WTC11 (cell line): ENCODE measurements around the gene GSDMA. TPM values are rescaled to one million over a fixed set of nuclear protein-coding genes. Genes with fewer than 3 reads are reported as not detected.

Experiments used
- ATAC-seq: fragments of 200-7000 bp; cut with Tn5 transposase; 2 replicates; pipeline ENCODE4 v1.10.0; 2021; ENCODE audit warnings: mild to moderate bottlenecking, moderate library complexity
- CTCF ChIA-PET: fragments of 300-600 bp; sonication (Branson Sonifier 250); formaldehyde crosslinking; loops from one replicate; lab custom pipeline; 2021; ENCODE audit warnings: antibody characterized with exemption; lab: Charles Lee
- POLR2A ChIA-PET: fragments of 350-600 bp; sonication (Branson Sonifier 250); formaldehyde crosslinking; loops from one replicate; lab custom pipeline; 2021; ENCODE audit warnings: antibody characterized with exemption; lab: Charles Lee
- DNase-seq: peaks from one replicate; pipeline ENCODE4 v3.0.0; 2021; ENCODE audit warnings: low spot score
- H3K27ac Mint-ChIP-seq: 2 replicates; pipeline ENCODE4 v1.8.0; 2021; ENCODE audit warnings: mixed read lengths
- H3K27me3 Mint-ChIP-seq: 2 replicates; pipeline ENCODE4 v1.8.0; 2021; ENCODE audit warnings: low read depth, mild to moderate bottlenecking, moderate library complexity, mixed read lengths
- H3K36me3 Mint-ChIP-seq: 2 replicates; pipeline ENCODE4 v1.8.0; 2021; ENCODE audit warnings: mixed read lengths
- H3K4me1 Mint-ChIP-seq: 2 replicates; pipeline ENCODE4 v1.8.0; 2022; ENCODE audit warnings: mixed read lengths
- H3K4me3 Mint-ChIP-seq: 2 replicates; pipeline ENCODE4 v1.8.0; 2021; ENCODE audit warnings: mild to moderate bottlenecking, moderate library complexity, mixed read lengths
- H3K9me3 Mint-ChIP-seq: 2 replicates; pipeline ENCODE4 v1.8.0; 2021; ENCODE audit warnings: mixed read lengths
- CBFB ChIP-seq: sonication (generic); formaldehyde crosslinking; IDR thresholded peaks from 2 replicates; pipeline ENCODE4 v1.8.1; 2022; ENCODE audit warnings: mild to moderate bottlenecking, low read depth, missing genetic modification reagents
- ETV6 ChIP-seq: sonication (generic); formaldehyde crosslinking; IDR thresholded peaks from 2 replicates; pipeline ENCODE4 v1.8.1; 2022; ENCODE audit warnings: mild to moderate bottlenecking, missing genetic modification reagents
- FOXP1 ChIP-seq: sonication (generic); formaldehyde crosslinking; IDR thresholded peaks from 2 replicates; pipeline ENCODE4 v1.8.0; 2022; ENCODE audit warnings: missing genetic modification reagents, mild to moderate bottlenecking, moderate library complexity, borderline replicate concordance
- GABPB1 ChIP-seq: sonication (generic); formaldehyde crosslinking; IDR thresholded peaks from 2 replicates; pipeline ENCODE4 v1.8.1; 2023; ENCODE audit warnings: mild to moderate bottlenecking, missing genetic modification reagents
- GRHL2 ChIP-seq: fragments of 250-450 bp; sonication (Bioruptor Pico); IDR thresholded peaks from 2 replicates; pipeline ENCODE4 v1.8.0; 2022; ENCODE audit warnings: mild to moderate bottlenecking, moderate library complexity; ENCODE audit not compliant: insufficient replicate concordance, severe bottlenecking
- JAZF1 ChIP-seq: fragments of 250-450 bp; sonication (Bioruptor Pico); IDR thresholded peaks from 2 replicates; pipeline ENCODE4 v1.9.0; 2021; ENCODE audit warnings: moderate library complexity, mild to moderate bottlenecking, inconsistent platforms
- JUN ChIP-seq: sonication (generic); formaldehyde crosslinking; IDR thresholded peaks from 2 replicates; pipeline ENCODE4 v1.8.0; 2023; ENCODE audit warnings: mild to moderate bottlenecking, missing genetic modification reagents
- SMAD3 ChIP-seq: sonication (generic); formaldehyde crosslinking; IDR thresholded peaks from 2 replicates; pipeline ENCODE4 v1.8.0; 2022; ENCODE audit warnings: missing genetic modification reagents, mild to moderate bottlenecking, borderline replicate concordance
- ZNF263 ChIP-seq: sonication (generic); formaldehyde crosslinking; IDR thresholded peaks from 2 replicates; pipeline ENCODE4 v1.8.1; 2022; ENCODE audit warnings: low read depth, mild to moderate bottlenecking, moderate library complexity, missing genetic modification reagents
- ZNF317 ChIP-seq: sonication (generic); formaldehyde crosslinking; IDR thresholded peaks from 2 replicates; pipeline ENCODE4 v1.8.1; 2023; ENCODE audit warnings: low read depth, mild to moderate bottlenecking, moderate library complexity, missing genetic modification reagents, borderline replicate concordance
- total RNA-seq: library from RNA; stranded (reverse); gene quantifications from 3 replicates; pipeline ENCODE4 v1.2.3, GENCODE V29; 2021
- TF ChIP-seq, protein P1 (sequence below): sonication (generic); formaldehyde crosslinking; IDR thresholded peaks from 2 replicates; pipeline ENCODE4 v1.8.1; 2023; ENCODE audit warnings: mild to moderate bottlenecking, missing genetic modification reagents
- TF ChIP-seq, protein P2 (sequence below): sonication (generic); formaldehyde crosslinking; IDR thresholded peaks from 2 replicates; pipeline ENCODE4 v1.8.0; 2022; ENCODE audit warnings: mild to moderate bottlenecking, missing genetic modification reagents
- TF ChIP-seq, protein P3 (sequence below): sonication (generic); formaldehyde crosslinking; IDR thresholded peaks from 2 replicates; pipeline ENCODE4 v1.8.1; 2022; ENCODE audit warnings: missing genetic modification reagents, borderline replicate concordance
- TF ChIP-seq, protein P4 (sequence below): fragments of 250-450 bp; sonication (Bioruptor Pico); IDR thresholded peaks from 2 replicates; pipeline ENCODE4 v1.9.0; 2021; ENCODE audit warnings: mild to moderate bottlenecking, borderline replicate concordance
- TF ChIP-seq, protein P5 (sequence below): sonication (generic); formaldehyde crosslinking; IDR thresholded peaks from 2 replicates; pipeline ENCODE4 v1.8.1; 2023; ENCODE audit warnings: mild to moderate bottlenecking, missing genetic modification reagents, moderate library complexity
- TF ChIP-seq, protein P6 (sequence below): fragments of 250-450 bp; sonication (Bioruptor Pico); conservative IDR thresholded peaks from 2 replicates; pipeline ENCODE4 v1.9.0; 2021; ENCODE audit warnings: mild to moderate bottlenecking
- TF ChIP-seq, protein P7 (sequence below): fragments of 250-450 bp; sonication (Bioruptor Pico); IDR thresholded peaks from 2 replicates; pipeline ENCODE4 v1.8.0; 2021; ENCODE audit warnings: mild to moderate bottlenecking

Gene GSDMA
- total RNA-seq, 1 experiment from 2014 or later, result not detected

DNA sequence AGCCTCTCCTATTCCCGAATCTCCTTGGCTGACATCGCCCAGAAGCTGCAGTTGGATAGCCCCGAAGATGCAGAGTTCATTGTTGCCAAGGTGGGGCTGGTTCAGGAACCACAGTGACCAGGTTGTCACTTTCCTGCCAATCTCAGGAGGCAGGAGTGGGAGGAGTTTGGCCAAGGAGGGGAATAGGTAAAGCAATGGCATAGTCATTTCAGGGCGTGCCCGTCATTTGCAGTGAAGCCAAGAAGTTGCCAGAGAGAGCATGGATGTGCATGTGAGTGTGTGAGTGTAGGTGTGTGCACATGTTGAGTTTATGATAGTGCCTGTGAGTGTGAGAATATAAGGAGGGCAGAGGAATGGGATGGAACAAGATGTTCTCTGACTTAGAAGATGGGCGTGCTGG, 32.6 kb downstream of the GSDMA start:
- POLR2A ChIA-PET, result no interaction called here
- Mint-ChIP-seq H3K36me3 (peaks cover 71% of the 10 kb centered on the region), H3K27me3 (no peaks in the 10 kb centered on the region), H3K4me1 (no peaks in the 10 kb centered on the region), H3K27ac (no peak overlapping the region), H3K9me3 (no peaks in the 10 kb centered on the region), H3K4me3 (no peak overlapping the region)
- ATAC-seq (no peak), DNase-seq (no peak)
- CTCF ChIA-PET, result no interaction called here
- TF ChIP-seq CBFB, result no peak

DNA sequence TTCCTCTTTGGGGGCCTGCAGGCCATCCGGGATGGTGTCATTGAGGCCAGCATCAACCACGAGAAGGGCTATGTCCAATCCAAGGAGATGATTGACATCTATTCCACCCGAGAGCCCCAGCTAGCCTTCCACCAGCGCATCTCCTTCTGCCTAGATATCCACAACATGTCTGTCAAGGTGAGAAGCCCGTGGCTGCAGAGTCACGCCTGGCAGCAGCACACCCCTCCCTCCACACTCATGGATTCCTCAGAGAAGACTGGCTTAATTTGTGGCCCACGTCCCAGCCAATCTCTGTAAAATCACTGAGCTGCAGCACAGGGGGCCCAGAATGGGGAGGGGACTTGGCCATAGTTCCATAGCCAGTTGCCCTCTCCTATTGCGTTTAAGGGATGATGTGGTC, 33.4 kb downstream of the GSDMA start:
- POLR2A ChIA-PET, result no interaction called here
- no peak overlapping the region for H3K4me3 Mint-ChIP-seq
- DNase-seq, result no peak

More for the DNA sequence above, 33.4 kb downstream of the GSDMA start:
- TF ChIP-seq GABPB1 (CRISPR knock-in tag) (no peak), JUN (no peak), ZNF263 (CRISPR knock-in tag) (no peak), GRHL2 (no peak), ZNF317 (no peak), FOXP1 (CRISPR knock-in tag) (no peak), ETV6 (CRISPR knock-in tag) (no peak), JAZF1 (CRISPR knock-in tag) (no peak), SMAD3 (CRISPR knock-in tag) (no peak)
- TF ChIP-seq, protein P1, sequence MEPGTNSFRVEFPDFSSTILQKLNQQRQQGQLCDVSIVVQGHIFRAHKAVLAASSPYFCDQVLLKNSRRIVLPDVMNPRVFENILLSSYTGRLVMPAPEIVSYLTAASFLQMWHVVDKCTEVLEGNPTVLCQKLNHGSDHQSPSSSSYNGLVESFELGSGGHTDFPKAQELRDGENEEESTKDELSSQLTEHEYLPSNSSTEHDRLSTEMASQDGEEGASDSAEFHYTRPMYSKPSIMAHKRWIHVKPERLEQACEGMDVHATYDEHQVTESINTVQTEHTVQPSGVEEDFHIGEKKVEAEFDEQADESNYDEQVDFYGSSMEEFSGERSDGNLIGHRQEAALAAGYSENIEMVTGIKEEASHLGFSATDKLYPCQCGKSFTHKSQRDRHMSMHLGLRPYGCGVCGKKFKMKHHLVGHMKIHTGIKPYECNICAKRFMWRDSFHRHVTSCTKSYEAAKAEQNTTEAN (CRISPR knock-in tag), result no peak
- TF ChIP-seq, protein P2, sequence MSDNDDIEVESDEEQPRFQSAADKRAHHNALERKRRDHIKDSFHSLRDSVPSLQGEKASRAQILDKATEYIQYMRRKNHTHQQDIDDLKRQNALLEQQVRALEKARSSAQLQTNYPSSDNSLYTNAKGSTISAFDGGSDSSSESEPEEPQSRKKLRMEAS (CRISPR knock-in tag), result no peak
- TF ChIP-seq, protein P3, sequence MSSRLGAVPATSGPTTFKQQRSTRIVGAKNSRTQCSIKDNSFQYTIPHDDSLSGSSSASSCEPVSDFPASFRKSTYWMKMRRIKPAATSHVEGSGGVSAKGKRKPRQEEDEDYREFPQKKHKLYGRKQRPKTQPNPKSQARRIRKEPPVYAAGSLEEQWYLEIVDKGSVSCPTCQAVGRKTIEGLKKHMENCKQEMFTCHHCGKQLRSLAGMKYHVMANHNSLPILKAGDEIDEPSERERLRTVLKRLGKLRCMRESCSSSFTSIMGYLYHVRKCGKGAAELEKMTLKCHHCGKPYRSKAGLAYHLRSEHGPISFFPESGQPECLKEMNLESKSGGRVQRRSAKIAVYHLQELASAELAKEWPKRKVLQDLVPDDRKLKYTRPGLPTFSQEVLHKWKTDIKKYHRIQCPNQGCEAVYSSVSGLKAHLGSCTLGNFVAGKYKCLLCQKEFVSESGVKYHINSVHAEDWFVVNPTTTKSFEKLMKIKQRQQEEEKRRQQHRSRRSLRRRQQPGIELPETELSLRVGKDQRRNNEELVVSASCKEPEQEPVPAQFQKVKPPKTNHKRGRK, result no peak
- TF ChIP-seq, protein P4, sequence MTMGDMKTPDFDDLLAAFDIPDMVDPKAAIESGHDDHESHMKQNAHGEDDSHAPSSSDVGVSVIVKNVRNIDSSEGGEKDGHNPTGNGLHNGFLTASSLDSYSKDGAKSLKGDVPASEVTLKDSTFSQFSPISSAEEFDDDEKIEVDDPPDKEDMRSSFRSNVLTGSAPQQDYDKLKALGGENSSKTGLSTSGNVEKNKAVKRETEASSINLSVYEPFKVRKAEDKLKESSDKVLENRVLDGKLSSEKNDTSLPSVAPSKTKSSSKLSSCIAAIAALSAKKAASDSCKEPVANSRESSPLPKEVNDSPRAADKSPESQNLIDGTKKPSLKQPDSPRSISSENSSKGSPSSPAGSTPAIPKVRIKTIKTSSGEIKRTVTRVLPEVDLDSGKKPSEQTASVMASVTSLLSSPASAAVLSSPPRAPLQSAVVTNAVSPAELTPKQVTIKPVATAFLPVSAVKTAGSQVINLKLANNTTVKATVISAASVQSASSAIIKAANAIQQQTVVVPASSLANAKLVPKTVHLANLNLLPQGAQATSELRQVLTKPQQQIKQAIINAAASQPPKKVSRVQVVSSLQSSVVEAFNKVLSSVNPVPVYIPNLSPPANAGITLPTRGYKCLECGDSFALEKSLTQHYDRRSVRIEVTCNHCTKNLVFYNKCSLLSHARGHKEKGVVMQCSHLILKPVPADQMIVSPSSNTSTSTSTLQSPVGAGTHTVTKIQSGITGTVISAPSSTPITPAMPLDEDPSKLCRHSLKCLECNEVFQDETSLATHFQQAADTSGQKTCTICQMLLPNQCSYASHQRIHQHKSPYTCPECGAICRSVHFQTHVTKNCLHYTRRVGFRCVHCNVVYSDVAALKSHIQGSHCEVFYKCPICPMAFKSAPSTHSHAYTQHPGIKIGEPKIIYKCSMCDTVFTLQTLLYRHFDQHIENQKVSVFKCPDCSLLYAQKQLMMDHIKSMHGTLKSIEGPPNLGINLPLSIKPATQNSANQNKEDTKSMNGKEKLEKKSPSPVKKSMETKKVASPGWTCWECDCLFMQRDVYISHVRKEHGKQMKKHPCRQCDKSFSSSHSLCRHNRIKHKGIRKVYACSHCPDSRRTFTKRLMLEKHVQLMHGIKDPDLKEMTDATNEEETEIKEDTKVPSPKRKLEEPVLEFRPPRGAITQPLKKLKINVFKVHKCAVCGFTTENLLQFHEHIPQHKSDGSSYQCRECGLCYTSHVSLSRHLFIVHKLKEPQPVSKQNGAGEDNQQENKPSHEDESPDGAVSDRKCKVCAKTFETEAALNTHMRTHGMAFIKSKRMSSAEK (CRISPR knock-in tag), result no peak
- TF ChIP-seq, protein P5, sequence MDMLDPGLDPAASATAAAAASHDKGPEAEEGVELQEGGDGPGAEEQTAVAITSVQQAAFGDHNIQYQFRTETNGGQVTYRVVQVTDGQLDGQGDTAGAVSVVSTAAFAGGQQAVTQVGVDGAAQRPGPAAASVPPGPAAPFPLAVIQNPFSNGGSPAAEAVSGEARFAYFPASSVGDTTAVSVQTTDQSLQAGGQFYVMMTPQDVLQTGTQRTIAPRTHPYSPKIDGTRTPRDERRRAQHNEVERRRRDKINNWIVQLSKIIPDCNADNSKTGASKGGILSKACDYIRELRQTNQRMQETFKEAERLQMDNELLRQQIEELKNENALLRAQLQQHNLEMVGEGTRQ (CRISPR knock-in tag), result no peak
- TF ChIP-seq, protein P6, sequence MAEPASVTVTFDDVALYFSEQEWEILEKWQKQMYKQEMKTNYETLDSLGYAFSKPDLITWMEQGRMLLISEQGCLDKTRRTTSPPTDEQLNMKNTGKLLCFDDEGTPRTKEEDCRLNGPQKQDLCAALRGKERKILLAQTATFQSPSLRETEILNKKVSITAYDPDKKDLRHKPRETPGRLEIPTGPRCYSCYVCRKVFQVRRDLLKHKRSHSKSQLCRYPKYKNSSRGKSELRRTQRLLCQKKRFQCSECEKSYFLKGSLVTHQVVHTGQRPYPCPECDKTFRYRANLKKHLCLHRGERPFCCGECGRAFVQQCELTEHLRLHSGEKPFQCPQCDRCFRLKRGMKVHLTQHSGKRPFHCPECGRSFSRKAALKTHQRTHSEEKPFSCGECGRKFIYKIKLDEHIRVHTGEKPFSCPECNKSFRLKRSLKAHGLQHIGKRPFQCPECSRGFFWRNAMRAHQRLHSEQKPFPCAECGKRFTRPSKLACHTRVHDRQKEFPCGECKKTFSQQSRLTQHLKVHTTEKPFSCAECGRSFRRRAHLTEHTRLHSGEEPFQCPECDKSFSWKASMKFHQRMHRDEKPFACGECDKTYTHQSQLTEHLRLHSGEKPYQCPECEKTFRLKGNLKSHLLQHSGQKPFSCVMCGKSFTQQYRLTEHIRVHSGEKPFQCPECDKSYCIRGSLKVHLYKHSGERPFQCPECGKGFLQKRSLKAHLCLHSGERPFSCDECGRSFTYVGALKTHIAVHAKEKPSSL, result no peak
- TF ChIP-seq, protein P7, sequence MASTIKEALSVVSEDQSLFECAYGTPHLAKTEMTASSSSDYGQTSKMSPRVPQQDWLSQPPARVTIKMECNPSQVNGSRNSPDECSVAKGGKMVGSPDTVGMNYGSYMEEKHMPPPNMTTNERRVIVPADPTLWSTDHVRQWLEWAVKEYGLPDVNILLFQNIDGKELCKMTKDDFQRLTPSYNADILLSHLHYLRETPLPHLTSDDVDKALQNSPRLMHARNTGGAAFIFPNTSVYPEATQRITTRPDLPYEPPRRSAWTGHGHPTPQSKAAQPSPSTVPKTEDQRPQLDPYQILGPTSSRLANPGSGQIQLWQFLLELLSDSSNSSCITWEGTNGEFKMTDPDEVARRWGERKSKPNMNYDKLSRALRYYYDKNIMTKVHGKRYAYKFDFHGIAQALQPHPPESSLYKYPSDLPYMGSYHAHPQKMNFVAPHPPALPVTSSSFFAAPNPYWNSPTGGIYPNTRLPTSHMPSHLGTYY, result no peak
- CTCF ChIA-PET, result no interaction called here
- peaks cover 64% of the 10 kb centered on the region for H3K36me3 Mint-ChIP-seq
- H3K4me1 Mint-ChIP-seq, result no peaks in the 10 kb centered on the region
- no peaks in the 10 kb centered on the region for H3K9me3 Mint-ChIP-seq
- no peak for ATAC-seq
- no peak overlapping the region for H3K27ac Mint-ChIP-seq
- H3K27me3 Mint-ChIP-seq, result no peaks in the 10 kb centered on the region
